Uterus (tissue), 2 donors: ENCODE measurements around the gene IFI35.

Experiments used
- CTCF ChIP-seq, 4 experiments: fragments of 200-600 bp in 2 of 4; fragments of 450-650 bp in 2 of 4; sonication (generic) in 2 of 4; IDR thresholded peaks; one replicate each; pipeline ENCODE4 v1.5.1; 2016 to 2019; ENCODE audit warnings: antibody characterized with exemption in 4 of 4, mild to moderate bottlenecking in 2 of 4, moderate library complexity in 1 of 4
- POLR2A ChIP-seq, 2 donors: fragments of 450-650 bp; IDR thresholded peaks; one replicate each; pipeline ENCODE4 v1.6.1; 2016; ENCODE audit warnings: antibody characterized with exemption in 2 of 2, mild to moderate bottlenecking in 1 of 2, moderate library complexity in 1 of 2

- TF ChIP-seq CTCF (IDR thresholded peaks at IDR 0.05): no peak
- no peak for TF ChIP-seq POLR2A (IDR thresholded peaks at IDR 0.05)
Measured at GRCh38 chr17:43019418-43019817, 12.8 kb downstream of the IFI35 start.
